Retina (tissue), 1 donor: ENCODE measurements around the gene SYT1.

ENCODE experiments used
- DNase-seq: peaks from one replicate; pipeline ENCODE4 v3.0.0-alpha.2; 2016

The SYT1 gene

GRCh38 chr12:78898416-78898815 is 33.8 kb downstream of the SYT1 start:
- DNase-seq: no peak

GRCh38 chr12:78914859-78915331 is 50.3 kb downstream of the SYT1 start:
- no peak for DNase-seq

- DNase-seq: no peak
Measured at GRCh38 chr12:78916845-78917480, 52.4 kb downstream of the SYT1 start.

- DNase-seq: no peak
Measured at GRCh38 chr12:78917513-78917912, 52.9 kb downstream of the SYT1 start.

GRCh38 chr12:78918268-78918667 is 53.7 kb downstream of the SYT1 start:
- no peak for DNase-seq

- no peak for DNase-seq
Measured at GRCh38 chr12:78928200-78929074, 63.9 kb downstream of the SYT1 start.

- DNase-seq: no peak
Measured at GRCh38 chr12:78929075-78929418, 64.5 kb downstream of the SYT1 start.

- DNase-seq: peak; percentile 38
Measured at GRCh38 chr12:78931466-78931990, 67.0 kb downstream of the SYT1 start.

GRCh38 chr12:78933014-78933413 is 68.4 kb downstream of the SYT1 start:
- DNase-seq: no peak

GRCh38 chr12:78938341-78939084 is 73.9 kb downstream of the SYT1 start:
- no peak for DNase-seq

- no peak for DNase-seq
Measured at GRCh38 chr12:78949532-78949931, 85.0 kb downstream of the SYT1 start.

- DNase-seq: peak; percentile 26
Measured at GRCh38 chr12:78951803-78952551, 87.4 kb downstream of the SYT1 start.

GRCh38 chr12:78952552-78952929 is 88.0 kb downstream of the SYT1 start:
- no peak for DNase-seq

GRCh38 chr12:78958941-78959340 is 94.4 kb downstream of the SYT1 start:
- no peak for DNase-seq

- no peak for DNase-seq
Measured at GRCh38 chr12:78959556-78959955, 95.0 kb downstream of the SYT1 start.

- no peak for DNase-seq
Measured at GRCh38 chr12:78961171-78961570, 96.6 kb downstream of the SYT1 start.

- DNase-seq: no peak
Measured at GRCh38 chr12:78963439-78964227, 99.1 kb downstream of the SYT1 start.

- DNase-seq: no peak
Measured at GRCh38 chr12:78964521-78964920, 99.9 kb downstream of the SYT1 start.

GRCh38 chr12:78966062-78966461 is 101.5 kb downstream of the SYT1 start:
- no peak for DNase-seq

- no peak for DNase-seq
Measured at GRCh38 chr12:78966926-78967325, 102.4 kb downstream of the SYT1 start.

GRCh38 chr12:78968226-78968625 is 103.7 kb downstream of the SYT1 start:
- DNase-seq: no peak

GRCh38 chr12:78970041-78970440 is 105.5 kb downstream of the SYT1 start:
- no peak for DNase-seq
